ENCODE measurements around the gene ACAP2.

The ACAP2 gene

GRCh38 chr3:195265363-195265976 is 177.3 kb downstream of the ACAP2 start:
- no peak overlapping the region for H3K4me3 ChIP-seq (ENCODE audit: low read depth, low read length)
- TF ChIP-seq MYC (IDR thresholded peaks at IDR 0.05; ENCODE audit: low read depth, low read length) (no peak), MAX (IDR thresholded peaks at IDR 0.05; ENCODE audit: low read depth, low read length) (no peak), POLR2A (IDR thresholded peaks at IDR 0.05; ENCODE audit: extremely low read depth, insufficient read length) (no peak), CTCF (IDR thresholded peaks at IDR 0.05; ENCODE audit: low read depth, low read length) (no peak)
- DNase-seq (ENCODE audit: low read depth), result no peak

- no peak for DNase-seq (ENCODE audit: low read depth)
- TF ChIP-seq POLR2A (IDR thresholded peaks at IDR 0.05; ENCODE audit: extremely low read depth, insufficient read length) (no peak), MAX (IDR thresholded peaks at IDR 0.05; ENCODE audit: low read depth, low read length) (no peak), MYC (IDR thresholded peaks at IDR 0.05; ENCODE audit: low read depth, low read length) (no peak), CTCF (IDR thresholded peaks at IDR 0.05; ENCODE audit: low read depth, low read length) (no peak)
- H3K4me3 ChIP-seq (ENCODE audit: low read depth, low read length), result no peak overlapping the region
Measured at GRCh38 chr3:195263925-195264600, 178.8 kb downstream of the ACAP2 start.

- TF ChIP-seq MYC (IDR thresholded peaks at IDR 0.05; ENCODE audit: low read depth, low read length) (no peak), MAX (IDR thresholded peaks at IDR 0.05; ENCODE audit: low read depth, low read length) (no peak), CTCF (IDR thresholded peaks at IDR 0.05; ENCODE audit: low read depth, low read length) (no peak), POLR2A (IDR thresholded peaks at IDR 0.05; ENCODE audit: extremely low read depth, insufficient read length) (no peak)
- peak; percentile 32 for DNase-seq (ENCODE audit: low read depth)
- H3K4me3 ChIP-seq (ENCODE audit: low read depth, low read length), result no peak overlapping the region
Measured at GRCh38 chr3:195263193-195263924, 179.5 kb downstream of the ACAP2 start.

GRCh38 chr3:195261925-195262324 is 180.9 kb downstream of the ACAP2 start:
- TF ChIP-seq MAX (IDR thresholded peaks at IDR 0.05; ENCODE audit: low read depth, low read length), result no peak
- TF ChIP-seq CTCF (IDR thresholded peaks at IDR 0.05; ENCODE audit: low read depth, low read length), result no peak
- TF ChIP-seq POLR2A (IDR thresholded peaks at IDR 0.05; ENCODE audit: extremely low read depth, insufficient read length), result no peak
- no peak for TF ChIP-seq MYC (IDR thresholded peaks at IDR 0.05; ENCODE audit: low read depth, low read length)
- no peak overlapping the region for H3K4me3 ChIP-seq (ENCODE audit: low read depth, low read length)
- DNase-seq (ENCODE audit: low read depth), result no peak

- TF ChIP-seq MAX (IDR thresholded peaks at IDR 0.05; ENCODE audit: low read depth, low read length) (peak; percentile 5; the same call in 1 of the 2 replicates), MYC (IDR thresholded peaks at IDR 0.05; ENCODE audit: low read depth, low read length) (0 out of 2 replicates have a peak, but pooled peaks have one; percentile 22), CTCF (IDR thresholded peaks at IDR 0.05; ENCODE audit: low read depth, low read length) (no peak), POLR2A (IDR thresholded peaks at IDR 0.05; ENCODE audit: extremely low read depth, insufficient read length) (no peak)
- DNase-seq (ENCODE audit: low read depth), result peak; percentile 84
- peak overlapping the region; percentile 72 for H3K4me3 ChIP-seq (ENCODE audit: low read depth, low read length)
Measured at GRCh38 chr3:195260280-195260905, 182.4 kb downstream of the ACAP2 start.

All from NB4 (cell line).